Testis (tissue), 2 donors: ENCODE data around the gene NAT9.

Source experiments
- CTCF ChIP-seq, 3 experiments: fragments of 450-650 bp in 2 of 3; fragments of 200-600 bp in 1 of 3; sonication (generic) in 1 of 3; IDR thresholded peaks; one replicate each; pipeline ENCODE4 v1.5.1; 2016 to 2019; ENCODE audit warnings: antibody characterized with exemption in 3 of 3, mild to moderate bottlenecking in 2 of 3, moderate library complexity in 1 of 3
- POLR2A ChIP-seq: fragments of 450-650 bp; IDR thresholded peaks from one replicate; pipeline ENCODE4 v1.6.1; 2017; ENCODE audit warnings: antibody characterized with exemption, mild to moderate bottlenecking, moderate library complexity

- TF ChIP-seq CTCF (IDR thresholded peaks at IDR 0.05) (no peak), POLR2A (no peak)
Measured at GRCh38 chr17:74814453-74814852, 38.3 kb upstream of the NAT9 start.
